GM12878 (cell line): ENCODE measurements around the gene GRIK4.

Experiments
- CTCF ChIP-seq, 3 experiments: IDR thresholded peaks in 2 of 3; conservative IDR thresholded peaks in 1 of 3; 2 replicates each; pipeline ENCODE4 v1.5.1; 2011; ENCODE audit warnings: low read depth in 3 of 3, low read length in 3 of 3, mild to moderate bottlenecking in 3 of 3, control low read depth in 2 of 3, moderate library complexity in 2 of 3, inconsistent platforms in 1 of 3, mixed read lengths in 1 of 3; ENCODE audit not compliant: control insufficient read depth in 2 of 3, insufficient read depth in 1 of 3; ENCODE audit errors: extremely low read depth in 1 of 3
- GABPA ChIP-seq: IDR thresholded peaks from 2 replicates; pipeline ENCODE4 v1.6.1; 2014; ENCODE audit warnings: antibody characterized with exemption, low read depth, mild to moderate bottlenecking, inconsistent platforms
- MYC ChIP-seq: IDR thresholded peaks from 2 replicates; pipeline ENCODE4 v1.6.1; 2011; ENCODE audit warnings: mild to moderate bottlenecking, low read length, moderate library complexity, inconsistent platforms; ENCODE audit not compliant: insufficient read depth, insufficient replicate concordance, insufficient read length, severe bottlenecking
- NR2C1 ChIP-seq: fragments of 450-650 bp; IDR thresholded peaks from 2 replicates; pipeline ENCODE4 v1.6.1; 2017; ENCODE audit warnings: antibody characterized with exemption, mild to moderate bottlenecking, moderate library complexity
- POLR2A ChIP-seq: IDR thresholded peaks from 2 replicates; pipeline ENCODE4 v1.6.1; 2011; ENCODE audit warnings: low read depth, mild to moderate bottlenecking, low read length
- STAT3 ChIP-seq: IDR thresholded peaks from 2 replicates; pipeline ENCODE4 v1.6.1; 2011; ENCODE audit warnings: low read depth, low read length, improper control_type of control experiment
- ZBTB33 ChIP-seq: fragments of 450-650 bp; IDR thresholded peaks from 2 replicates; pipeline ENCODE4 v1.6.1; 2017; ENCODE audit warnings: mild to moderate bottlenecking

GRCh38 chr11:120702656-120703055 lies 191.1 kb downstream of the GRIK4 start:
- TF ChIP-seq GABPA, result no peak
- no peak for TF ChIP-seq ZBTB33
- no peak for TF ChIP-seq NR2C1
- TF ChIP-seq CTCF (IDR thresholded peaks at IDR 0.05 in 2 of 3, conservative IDR thresholded peaks at IDR 0.05 in 1 of 3; ENCODE audit: control insufficient read depth in 2 of 3, extremely low read depth in 1 of 3, insufficient read depth in 1 of 3, low read depth in 3 of 3, low read length in 3 of 3), result no peak
- no peak for TF ChIP-seq STAT3
- no peak for TF ChIP-seq POLR2A
- TF ChIP-seq MYC, result no peak
